Stimulated activated CD4-positive, alpha-beta T cell treated with anti-CD3 and anti-CD28 coated beads, Interleukin-4, amount 100 ng/mL, for 1 hour (primary cell): ENCODE measurements around the gene JPH3.
"Not testable (repeated sequence)": the region's sequence is repeated elsewhere in the genome, so short reads cannot be mapped to it uniquely, and the experiment has no call there.

Experiments
- DNase-seq: peaks from one replicate; pipeline ENCODE4 v3.0.0-alpha.2; 2020

Gene JPH3

GRCh38 chr16:87722590-87723225, 120.4 kb downstream of the JPH3 start:
- no peak for DNase-seq

GRCh38 chr16:87723226-87723623, 120.9 kb downstream of the JPH3 start:
- no peak for DNase-seq

- DNase-seq = no peak
Observed at GRCh38 chr16:87724490-87725291, 122.4 kb downstream of the JPH3 start.

GRCh38 chr16:87725596-87726235, 123.4 kb downstream of the JPH3 start:
- no peak for DNase-seq

GRCh38 chr16:87726577-87726976, 124.3 kb downstream of the JPH3 start:
- DNase-seq = not testable (repeated sequence)

GRCh38 chr16:87727346-87727745, 125.0 kb downstream of the JPH3 start:
- no peak for DNase-seq

GRCh38 chr16:87728026-87728425, 125.7 kb downstream of the JPH3 start:
- DNase-seq = no peak

- no peak for DNase-seq
Observed at GRCh38 chr16:87729266-87729954, 127.1 kb downstream of the JPH3 start.

GRCh38 chr16:87731607-87732006, 129.3 kb downstream of the JPH3 start:
- DNase-seq = no peak

- DNase-seq = no peak
Observed at GRCh38 chr16:87733190-87733589, 130.9 kb downstream of the JPH3 start.

GRCh38 chr16:87734644-87735043, 132.3 kb downstream of the JPH3 start:
- no peak for DNase-seq

- DNase-seq = no peak
Observed at GRCh38 chr16:87735270-87736007, 133.1 kb downstream of the JPH3 start.

GRCh38 chr16:87736008-87736382, 133.7 kb downstream of the JPH3 start:
- DNase-seq = no peak

GRCh38 chr16:87739801-87740200, 137.5 kb downstream of the JPH3 start:
- DNase-seq = no peak

GRCh38 chr16:87740441-87740840, 138.1 kb downstream of the JPH3 start:
- DNase-seq = no peak

- no peak for DNase-seq
Observed at GRCh38 chr16:87740909-87741424, 138.7 kb downstream of the JPH3 start.

- no peak for DNase-seq
Observed at GRCh38 chr16:87741700-87742415, 139.6 kb downstream of the JPH3 start.

GRCh38 chr16:87742781-87743490, 140.6 kb downstream of the JPH3 start:
- DNase-seq = no peak

- no peak for DNase-seq
Observed at GRCh38 chr16:87744750-87745514, 142.6 kb downstream of the JPH3 start.

- DNase-seq = no peak
Observed at GRCh38 chr16:87746178-87746577, 143.9 kb downstream of the JPH3 start.
